ENCODE data around the gene GMPPA. TPM values are rescaled to one million over a fixed set of nuclear protein-coding genes. Genes with fewer than 3 reads are reported as not detected.

GMPPA gene
- total and polyA plus RNA-seq, 9 of the 15 experiments (the other 6 are each of a cell fraction or from before 2014, with no cell fraction given), result 7.0 to 101 (median 66.7) TPM

GRCh38 chr2:219521066-219521880 lies 22.6 kb downstream of the GMPPA start (continued):
- TF ChIP-seq CTBP1 (IDR thresholded peaks at IDR 0.05; ENCODE audit: borderline replicate concordance) (peak; percentile 67), LCOR (CRISPR knock-in tag; IDR thresholded peaks at IDR 0.05) (no peak), ZNF740 (CRISPR knock-in tag; IDR thresholded peaks at IDR 0.05) (0 out of 2 replicates have a peak, but pooled peaks have one; percentile 20), ZNF740 (tag; IDR thresholded peaks at IDR 0.05) (0 out of 4 replicates have a peak, but pooled peaks of 1 of the 2 experiments have one; percentile 23), GABPB2 (CRISPR knock-in tag; conservative IDR thresholded peaks at IDR 0.05) (no peak), KLF1 (tag; IDR thresholded peaks at IDR 0.05) (no peak), RERE (CRISPR knock-in tag; IDR thresholded peaks at IDR 0.05; ENCODE audit: borderline replicate concordance) (no peak), TRIM24 (IDR thresholded peaks at IDR 0.05) (peak in 1 of 2 experiments; percentile 31; a peak in 1 of 4 replicates), IRF9 (tag; IDR thresholded peaks at IDR 0.05) (0 out of 2 replicates have a peak, but pooled peaks have one; percentile 18), ZFP91 (CRISPR knock-in tag; IDR thresholded peaks at IDR 0.05) (no peak), PHF21A (IDR thresholded peaks at IDR 0.05; ENCODE audit: borderline replicate concordance, low read depth) (no peak), ZBTB49 (CRISPR knock-in tag; IDR thresholded peaks at IDR 0.05; ENCODE audit: borderline replicate concordance) (no peak), ETV1 (tag; conservative IDR thresholded peaks at IDR 0.05; ENCODE audit: low read depth) (peak; percentile 92), NUFIP1 (IDR thresholded peaks at IDR 0.05; ENCODE audit: partially characterized antibody) (no peak), CCNT2 (IDR thresholded peaks at IDR 0.05; ENCODE audit: borderline replicate concordance, extremely low read depth, insufficient read length, low read depth, low read length) (peak; percentile 77)

Measured in K562 (cell line).